SK-N-SH (cell line): Measurements from ENCODE around the gene MACO1. TPM values are rescaled to one million over a fixed set of nuclear protein-coding genes. Genes with fewer than 3 reads are reported as not detected.

Experiments used
- CTCF ChIA-PET: fragments of 300-600, 350-600 bp; formaldehyde crosslinking; extraction: SDS; loops from one replicate; lab custom pipeline; 2021; lab: Yijun Ruan, JAX
- POLR2A ChIA-PET: fragments of 350-600 bp; sonication (Branson Sonifier 250); formaldehyde crosslinking; extraction: SDS; loops from one replicate; lab custom pipeline; 2020; ENCODE audit warnings: antibody characterized with exemption, inconsistent platforms; lab: Yijun Ruan, JAX
- DNase-seq: peaks from one replicate; pipeline ENCODE4 v3.0.0; 2012
- H2AFZ ChIP-seq: fragments of 200-600 bp; sonication (generic); 2 replicates; pipeline ENCODE4 v1.8.1; 2016; ENCODE audit warnings: antibody characterized with exemption, mild to moderate bottlenecking, low read depth
- H3F3A ChIP-seq: fragments of 200-600 bp; sonication (generic); replicated peaks from 2 replicates; pipeline ENCODE3; 2016; ENCODE audit warnings: antibody characterized with exemption, mild to moderate bottlenecking; ENCODE audit not compliant: insufficient read depth
- H3K27ac ChIP-seq, 2 experiments: fragments of 200-500 bp in 1 of 2; fragments of 200-600 bp in 1 of 2; sonication (Bioruptor generic) in 1 of 2; sonication (generic), shearing (Covaris generic) in 1 of 2; 2 replicates each; pipeline versions ENCODE4 v1.5.1 to v1.6.1; 2014 to 2016; ENCODE audit warnings: low read depth in 2 of 2, inconsistent platforms in 1 of 2, low read length in 1 of 2, mild to moderate bottlenecking in 1 of 2, mixed read lengths in 1 of 2
- H3K27me3 ChIP-seq: fragments of 200-600 bp; sonication (generic), shearing (Covaris generic); 2 replicates; pipeline ENCODE4 v1.6.1; 2016; ENCODE audit warnings: mixed run types; ENCODE audit not compliant: insufficient read depth
- H3K36me3 ChIP-seq, 2 experiments: fragments of 200-500 bp in 1 of 2; fragments of 200-600 bp in 1 of 2; sonication (Bioruptor generic) in 1 of 2; sonication (generic) in 1 of 2; replicated peaks in 1 of 2; 2 replicates each; pipeline versions ENCODE3 to v1.5.1; 2014 to 2016; ENCODE audit warnings: low read length in 1 of 2, mild to moderate bottlenecking in 1 of 2; ENCODE audit not compliant: insufficient read depth in 2 of 2, control insufficient read depth in 1 of 2
- H3K4me1 ChIP-seq, 2 experiments: fragments of 200-500 bp in 1 of 2; fragments of 200-600 bp in 1 of 2; sonication (Bioruptor generic) in 1 of 2; sonication (generic), shearing (Covaris generic) in 1 of 2; 2 replicates each; pipeline versions ENCODE4 v1.5.1 to v1.6.1; 2014 to 2016; ENCODE audit warnings: low read depth in 1 of 2, low read length in 1 of 2, mixed run types in 1 of 2; ENCODE audit not compliant: insufficient read depth in 2 of 2, control insufficient read depth in 1 of 2
- H3K4me2 ChIP-seq: fragments of 200-600 bp; sonication (generic), shearing (Covaris generic); 2 replicates; pipeline ENCODE4 v1.6.1; 2017; ENCODE audit warnings: mixed run types
- H3K4me3 ChIP-seq, 2 experiments: fragments of 200-500 bp in 1 of 2; fragments of 200-600 bp in 1 of 2; sonication (Bioruptor generic) in 1 of 2; sonication (generic), shearing (Covaris generic) in 1 of 2; 2 replicates each; pipeline versions ENCODE4 v1.5.1 to v1.8.1; 2014 to 2016; ENCODE audit warnings: low read depth in 2 of 2, inconsistent platforms in 1 of 2, low read length in 1 of 2, mild to moderate bottlenecking in 1 of 2, mixed read lengths in 1 of 2, moderate library complexity in 1 of 2
- H3K79me2 ChIP-seq: fragments of 200-600 bp; sonication (generic); 2 replicates; pipeline ENCODE4 v1.8.1; 2017; ENCODE audit warnings: mild to moderate bottlenecking; ENCODE audit not compliant: insufficient read depth
- H3K9ac ChIP-seq: fragments of 200-600 bp; sonication (generic); 2 replicates; pipeline ENCODE4 v1.6.1; 2017; ENCODE audit warnings: mixed run types
- H3K9me2 ChIP-seq: fragments of 200-600 bp; sonication (generic); 2 replicates; pipeline ENCODE4 v1.6.1; 2017; ENCODE audit warnings: mixed run types
- H3K9me3 ChIP-seq: fragments of 200-600 bp; sonication (generic); 2 replicates; pipeline ENCODE4 v1.6.1; 2017; ENCODE audit warnings: mixed run types, mild to moderate bottlenecking, moderate library complexity
- H4K20me1 ChIP-seq: fragments of 200-600 bp; sonication (generic); 2 replicates; pipeline ENCODE4 v1.6.1; 2017; ENCODE audit warnings: mild to moderate bottlenecking, mixed run types; ENCODE audit not compliant: insufficient read depth
- CHD2 ChIP-seq: fragments of 150-350 bp; IDR thresholded peaks from 2 replicates; pipeline ENCODE4 v1.6.1; 2018; ENCODE audit warnings: low read length; ENCODE audit not compliant: partially characterized antibody
- ELF1 ChIP-seq: IDR thresholded peaks from 2 replicates; pipeline ENCODE4 v1.4.0; 2012
- EP300 ChIP-seq, 2 experiments: IDR thresholded peaks; 2 replicates each; pipeline versions ENCODE4 v1.4.0 to v1.6.1; 2012; ENCODE audit warnings: borderline replicate concordance in 1 of 2, low read depth in 1 of 2, low read length in 1 of 2
- FOSL2 ChIP-seq: IDR thresholded peaks from 2 replicates; pipeline ENCODE4 v1.4.0; 2012; ENCODE audit warnings: low read depth, mild to moderate bottlenecking, moderate library complexity, borderline replicate concordance
- FOXJ3 ChIP-seq: sonication (generic); formaldehyde crosslinking; IDR thresholded peaks from 2 replicates; pipeline ENCODE4 v1.5.1; 2020; ENCODE audit warnings: mild to moderate bottlenecking, missing genetic modification reagents
- FOXM1 ChIP-seq: IDR thresholded peaks from 2 replicates; pipeline ENCODE4 v1.4.0; 2012; ENCODE audit warnings: low read depth, mild to moderate bottlenecking
- IRF3 ChIP-seq: fragments of 150-350 bp; IDR thresholded peaks from 2 replicates; pipeline ENCODE4 v1.6.1; 2016; ENCODE audit warnings: mild to moderate bottlenecking, low read depth, low read length
- MAX ChIP-seq: IDR thresholded peaks from 2 replicates; pipeline ENCODE4 v1.4.0; 2012; ENCODE audit warnings: low read depth
- NFIC ChIP-seq: IDR thresholded peaks from 2 replicates; pipeline ENCODE4 v1.4.0; 2012; ENCODE audit warnings: borderline replicate concordance
- NRF1 ChIP-seq: IDR thresholded peaks from 2 replicates; pipeline ENCODE4 v1.6.1; 2012; ENCODE audit warnings: low read depth, mild to moderate bottlenecking, low read length
- PBX3 ChIP-seq: IDR thresholded peaks from 2 replicates; pipeline ENCODE4; 2012
- POLR2AphosphoS5 ChIP-seq: IDR thresholded peaks from 2 replicates; pipeline ENCODE4 v1.6.1; 2012; ENCODE audit warnings: low read depth, low read length
- RAD21 ChIP-seq: IDR thresholded peaks from 2 replicates; pipeline ENCODE4 v1.6.1; 2012; ENCODE audit warnings: mild to moderate bottlenecking, low read length
- RCOR1 ChIP-seq: fragments of 150-350 bp; IDR thresholded peaks from 2 replicates; pipeline ENCODE4 v1.6.1; 2017; ENCODE audit warnings: antibody characterized with exemption, low read length
- RFX5 ChIP-seq: IDR thresholded peaks from 2 replicates; pipeline ENCODE4 v1.6.1; 2012; ENCODE audit warnings: mild to moderate bottlenecking, improper control_type of control experiment, low read length
- SMC3 ChIP-seq: IDR thresholded peaks from 2 replicates; pipeline ENCODE4 v1.6.1; 2012; ENCODE audit warnings: low read depth, low read length, improper control_type of control experiment
- TCF12 ChIP-seq: IDR thresholded peaks from 2 replicates; pipeline ENCODE4 v1.4.0; 2012
- USF2 ChIP-seq: fragments of 150-350 bp; IDR thresholded peaks from 2 replicates; pipeline ENCODE4 v1.6.1; 2017; ENCODE audit warnings: antibody characterized with exemption, low read length, low read depth, borderline replicate concordance
- ZBTB33 ChIP-seq: IDR thresholded peaks from 2 replicates; pipeline ENCODE4 v1.4.0; 2012; ENCODE audit warnings: low read depth, borderline replicate concordance
- WGBS: methylation state at CpG from one replicate; pipeline ENCODE4 v1.1.6; 2017; ENCODE audit warnings: low lambda C conversion rate; 5-methylcytosine and 5-hydroxymethylcytosine counted together
- polyA plus RNA-seq, 3 experiments: library from polyadenylated mRNA; depleted of rRNA; stranded (reverse); fragments of >200 nt; gene quantifications; 2 replicates each; pipeline ENCODE4 v1.2.3, GENCODE V29; 2012

MACO1 gene
- polyA plus RNA-seq, 1 of the 3 experiments (the other 2 are of a cell fraction): 6.9 TPM

- TF ChIP-seq EP300 (IDR thresholded peaks at IDR 0.05; ENCODE audit: borderline replicate concordance in 1 of 2, low read depth in 1 of 2, low read length in 1 of 2): no peak
- no peak for TF ChIP-seq NRF1
- TF ChIP-seq USF2: no peak
- TF ChIP-seq FOXJ3 (CRISPR knock-in tag): no peak
- TF ChIP-seq NFIC: no peak
- TF ChIP-seq RFX5: no peak
- TF ChIP-seq ZBTB33: no peak
These were observed 94.1 kb downstream of the MACO1 start (continued) for GRCh38 chr1:25524568-25525360.

GRCh38 chr1:25525361-25525688, 94.6 kb downstream of the MACO1 start:
- peaks cover 0 to 7% of the 10 kb centered on the region in 2 experiments; a peak in 1 of 4 replicates for H3K4me1 ChIP-seq
- no peak overlapping the region for H2AFZ ChIP-seq
- H4K20me1 ChIP-seq: no peaks in the 10 kb centered on the region
- 65% methylated on average over 4 of the region's 4 CpGs for WGBS
- no peaks in the 10 kb centered on the region for H3F3A ChIP-seq
- no peak for DNase-seq
- no peak overlapping the region for H3K27ac ChIP-seq
- H3K79me2 ChIP-seq: no peaks in the 10 kb centered on the region
- POLR2A ChIA-PET: no interaction called here
- H3K9ac ChIP-seq: no peak overlapping the region
- H3K9me2 ChIP-seq: no peaks in the 10 kb centered on the region
- H3K36me3 ChIP-seq: no peaks in the 10 kb centered on the region
- TF ChIP-seq FOSL2: no peak
- TF ChIP-seq FOXM1: no peak
- H3K4me3 ChIP-seq: no peak overlapping the region
- no peaks in the 10 kb centered on the region; the same call in 1 of the 2 replicates for H3K27me3 ChIP-seq
- CTCF ChIA-PET: interaction anchor here (1.5 to 3.1 kb wide), 3 partner anchors 38 to 285 kb away, joined by 3 to 12 read pairs (median 4); no protein-coding TSS in a partner anchor
- H3K9me3 ChIP-seq: no peaks in the 10 kb centered on the region
- H3K4me2 ChIP-seq: no peak overlapping the region

GRCh38 chr1:25526753-25527152, 96.1 kb downstream of the MACO1 start:
- no peak overlapping the region for H3K9ac ChIP-seq
- no peaks in the 10 kb centered on the region; the same call in 1 of the 2 replicates for H3K27me3 ChIP-seq
- H2AFZ ChIP-seq: no peak overlapping the region
- H3K27ac ChIP-seq: no peak overlapping the region
- ChIA-PET POLR2A (no interaction called here), CTCF (interaction anchor here (0.7 to 3.1 kb wide), 6 partner anchors 9 to 283 kb away, joined by 3 to 12 read pairs (median 3); no protein-coding TSS in a partner anchor)
- no peak for TF ChIP-seq TCF12
- TF ChIP-seq USF2: no peak
- TF ChIP-seq ELF1: no peak
- TF ChIP-seq FOSL2: no peak
- no peak for TF ChIP-seq IRF3
- no peak for TF ChIP-seq FOXM1
- no peak for TF ChIP-seq SMC3
- TF ChIP-seq PBX3: no peak
- no peak for TF ChIP-seq RCOR1
- TF ChIP-seq MAX: no peak
- no peak for TF ChIP-seq CHD2
- TF ChIP-seq RFX5: no peak
- TF ChIP-seq POLR2AphosphoS5: no peak
- TF ChIP-seq RAD21: no peak
- H3K4me2 ChIP-seq: no peak overlapping the region
- H3K4me1 ChIP-seq: peaks cover 0 to 7% of the 10 kb centered on the region in 2 experiments; a peak in 1 of 4 replicates
- WGBS: 90% methylated on average over 2 of the region's 2 CpGs
- H3F3A ChIP-seq: no peaks in the 10 kb centered on the region
- no peaks in the 10 kb centered on the region for H3K9me3 ChIP-seq
- DNase-seq: no peak
- no peak overlapping the region for H3K4me3 ChIP-seq
- H3K79me2 ChIP-seq: no peaks in the 10 kb centered on the region
- H3K9me2 ChIP-seq: no peaks in the 10 kb centered on the region
- H3K36me3 ChIP-seq: no peaks in the 10 kb centered on the region
- H4K20me1 ChIP-seq: no peaks in the 10 kb centered on the region
